ENCODE data around the gene SLC4A8. TPM values are rescaled to one million over a fixed set of nuclear protein-coding genes. Genes with fewer than 3 reads are reported as not detected.

The SLC4A8 gene
- total RNA-seq, 1 donor from 2014 or later = 0.14 TPM

DNA sequence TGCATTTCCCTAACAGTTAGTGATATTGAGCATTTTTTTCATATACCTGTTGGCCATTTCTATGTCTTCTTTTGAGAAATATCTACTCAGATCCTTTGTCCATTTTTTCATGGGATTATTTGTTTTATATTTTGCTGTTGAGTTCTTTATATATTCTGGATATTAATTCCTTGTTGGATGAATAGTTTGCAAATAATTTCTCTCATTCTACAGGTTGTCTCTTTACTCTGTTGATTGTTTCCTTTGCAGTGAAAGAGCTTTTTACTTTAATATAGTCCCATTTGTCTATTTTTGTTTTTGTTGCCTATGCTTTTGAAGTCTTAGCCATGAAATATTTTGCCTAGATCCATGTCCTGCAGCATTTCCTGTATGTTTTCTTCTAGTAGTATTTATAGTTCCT, 11.5 kb upstream of the SLC4A8 start:
- intact Hi-C loops (cut with micrococcal nuclease) = no loop called here

DNA sequence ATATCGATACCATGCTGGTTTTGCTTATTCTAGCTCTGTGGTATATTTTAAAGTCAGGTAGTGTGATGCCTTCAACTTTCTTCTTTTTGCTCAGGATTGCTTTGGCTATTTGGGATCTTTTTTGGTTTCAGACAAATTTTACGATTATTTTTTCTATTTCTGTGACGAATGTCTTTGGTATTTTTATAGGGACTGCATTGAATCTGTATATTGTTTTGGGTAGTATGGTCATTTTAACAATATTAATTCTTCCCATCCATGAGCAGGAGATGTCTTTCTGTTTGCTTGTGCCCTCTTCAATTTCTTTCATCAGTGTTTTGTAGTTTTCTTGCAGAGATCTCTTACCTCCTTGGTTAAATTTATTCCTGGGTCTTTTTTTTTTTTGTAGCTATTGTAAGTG, 10.8 kb upstream of the SLC4A8 start:
- Histone ChIP-seq H3K27ac (replicated peaks) (no peak overlapping the region), H3K9me3 (replicated peaks) (no peaks in the 10 kb centered on the region), H3K4me3 (no peak overlapping the region), H3K36me3 (no peaks in the 10 kb centered on the region), H3K4me1 (no peaks in the 10 kb centered on the region), H3K27me3 (ENCODE audit: low read depth) (peaks cover 34% of the 10 kb centered on the region)
- intact Hi-C loops (cut with micrococcal nuclease) = no loop called here
- TF ChIP-seq, protein P1, sequence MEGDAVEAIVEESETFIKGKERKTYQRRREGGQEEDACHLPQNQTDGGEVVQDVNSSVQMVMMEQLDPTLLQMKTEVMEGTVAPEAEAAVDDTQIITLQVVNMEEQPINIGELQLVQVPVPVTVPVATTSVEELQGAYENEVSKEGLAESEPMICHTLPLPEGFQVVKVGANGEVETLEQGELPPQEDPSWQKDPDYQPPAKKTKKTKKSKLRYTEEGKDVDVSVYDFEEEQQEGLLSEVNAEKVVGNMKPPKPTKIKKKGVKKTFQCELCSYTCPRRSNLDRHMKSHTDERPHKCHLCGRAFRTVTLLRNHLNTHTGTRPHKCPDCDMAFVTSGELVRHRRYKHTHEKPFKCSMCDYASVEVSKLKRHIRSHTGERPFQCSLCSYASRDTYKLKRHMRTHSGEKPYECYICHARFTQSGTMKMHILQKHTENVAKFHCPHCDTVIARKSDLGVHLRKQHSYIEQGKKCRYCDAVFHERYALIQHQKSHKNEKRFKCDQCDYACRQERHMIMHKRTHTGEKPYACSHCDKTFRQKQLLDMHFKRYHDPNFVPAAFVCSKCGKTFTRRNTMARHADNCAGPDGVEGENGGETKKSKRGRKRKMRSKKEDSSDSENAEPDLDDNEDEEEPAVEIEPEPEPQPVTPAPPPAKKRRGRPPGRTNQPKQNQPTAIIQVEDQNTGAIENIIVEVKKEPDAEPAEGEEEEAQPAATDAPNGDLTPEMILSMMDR (IDR thresholded peaks at IDR 0.05; ENCODE audit: borderline replicate concordance) = no peak
- DNase-seq = no peak

More for the DNA sequence above, 11.5 kb upstream of the SLC4A8 start:
- TF ChIP-seq, protein P1 (IDR thresholded peaks at IDR 0.05; ENCODE audit: borderline replicate concordance) = no peak
- no peak overlapping the region for H3K4me3 ChIP-seq
- no peaks in the 10 kb centered on the region for H3K9me3 ChIP-seq (replicated peaks)
- no peak for DNase-seq
- H3K27me3 ChIP-seq (ENCODE audit: low read depth) = peaks cover 32% of the 10 kb centered on the region
- no peaks in the 10 kb centered on the region for H3K4me1 ChIP-seq
- H3K36me3 ChIP-seq = no peaks in the 10 kb centered on the region
- no peak overlapping the region for H3K27ac ChIP-seq (replicated peaks)

DNA sequence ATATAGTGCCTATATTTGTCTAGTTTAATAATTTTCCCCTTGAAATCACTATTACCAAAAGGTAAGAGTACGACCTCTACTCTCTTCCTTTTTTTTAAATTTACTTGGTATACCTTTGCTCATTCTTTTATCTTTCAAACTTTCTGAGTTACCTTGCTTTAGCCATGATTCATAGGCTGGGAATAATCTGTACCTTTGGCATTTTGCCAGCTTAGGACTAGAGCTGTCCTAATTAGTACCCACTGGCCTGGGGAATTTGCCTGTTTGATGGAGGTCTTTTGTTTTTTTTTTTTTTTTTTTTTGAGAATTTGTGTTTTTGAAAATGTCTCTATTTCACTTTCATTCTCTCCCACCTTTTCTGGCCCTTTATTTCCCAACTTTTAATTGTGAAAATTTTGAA, 8.7 kb upstream of the SLC4A8 start:
- intact Hi-C loops (cut with micrococcal nuclease) = no loop called here
- Histone ChIP-seq H3K9me3 (replicated peaks) (no peaks in the 10 kb centered on the region), H3K27me3 (ENCODE audit: low read depth) (peaks cover 50% of the 10 kb centered on the region), H3K4me1 (no peaks in the 10 kb centered on the region), H3K36me3 (no peaks in the 10 kb centered on the region), H3K27ac (replicated peaks) (no peak overlapping the region), H3K4me3 (no peak overlapping the region)
- no peak for DNase-seq
- TF ChIP-seq, protein P1 (IDR thresholded peaks at IDR 0.05; ENCODE audit: borderline replicate concordance) = no peak

DNA sequence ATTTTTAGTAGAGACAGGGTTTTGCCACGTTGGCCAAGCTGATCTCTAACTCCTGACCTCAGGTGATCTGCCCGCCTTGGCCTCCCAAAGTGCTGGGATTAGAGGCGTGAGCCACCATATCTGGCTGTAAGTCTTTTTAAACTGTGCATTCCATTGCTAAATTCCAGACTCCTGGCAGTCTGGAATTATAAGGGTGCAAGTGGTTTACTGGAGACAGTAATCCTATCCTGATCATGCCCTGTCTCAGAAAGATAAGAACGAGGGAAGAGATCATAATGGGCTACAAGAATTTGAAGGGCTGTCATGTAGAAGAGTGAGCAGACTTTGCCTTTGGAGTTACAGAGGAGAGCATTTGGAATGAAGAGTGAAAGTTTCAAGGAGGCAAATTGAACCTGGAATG, 6.8 kb upstream of the SLC4A8 start:
- no peaks in the 10 kb centered on the region for H3K9me3 ChIP-seq (replicated peaks)
- TF ChIP-seq, protein P1 (IDR thresholded peaks at IDR 0.05; ENCODE audit: borderline replicate concordance) = no peak
- no peak for DNase-seq
- no peaks in the 10 kb centered on the region for H3K36me3 ChIP-seq
- no peak overlapping the region for H3K27ac ChIP-seq (replicated peaks)
- intact Hi-C loops (cut with micrococcal nuclease) = no loop called here
- peaks cover 58% of the 10 kb centered on the region for H3K27me3 ChIP-seq (ENCODE audit: low read depth)
- H3K4me1 ChIP-seq = no peaks in the 10 kb centered on the region
- H3K4me3 ChIP-seq = no peak overlapping the region

DNA sequence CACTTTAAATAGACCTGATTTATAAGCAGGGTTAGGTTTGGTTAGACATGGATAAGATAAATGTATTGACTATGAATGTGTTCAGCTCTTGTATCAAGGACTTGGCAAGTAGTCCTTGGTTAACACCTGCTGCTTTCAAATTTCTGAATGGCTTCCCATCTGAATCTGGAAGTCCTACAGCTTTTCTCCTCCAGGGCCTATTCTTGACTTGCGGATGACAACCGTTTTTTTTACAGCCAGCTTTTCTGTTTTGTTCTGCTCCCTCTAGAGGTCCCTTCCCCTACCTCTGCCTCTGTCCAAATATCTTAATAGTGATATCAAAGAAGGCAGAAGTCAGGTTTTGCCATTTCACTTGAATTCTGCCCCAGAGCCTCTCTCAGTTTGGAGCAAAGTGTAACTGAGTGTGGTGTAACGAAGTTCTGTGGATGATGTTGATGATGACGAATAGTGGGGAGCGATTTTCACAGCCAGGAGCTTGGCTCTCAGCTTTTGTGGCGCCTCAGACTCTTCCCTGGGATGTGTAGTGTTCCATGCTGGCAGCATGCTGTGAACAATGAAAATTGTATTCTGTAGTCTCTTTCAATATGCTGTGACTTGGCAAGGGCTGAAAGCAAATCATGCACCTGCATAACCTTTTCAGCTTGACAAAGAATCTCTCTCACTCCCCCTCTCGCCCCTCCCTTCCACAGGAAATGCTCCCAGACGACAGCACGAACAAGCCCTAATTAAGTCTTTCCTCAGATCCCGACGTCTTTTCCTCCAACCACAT, 5.0 kb upstream of the SLC4A8 start:
- H3K36me3 ChIP-seq = no peaks in the 10 kb centered on the region
- H3K27me3 ChIP-seq (ENCODE audit: low read depth) = peaks cover 59% of the 10 kb centered on the region
- peaks cover 6% of the 10 kb centered on the region for H3K4me1 ChIP-seq
- TF ChIP-seq, protein P1 (IDR thresholded peaks at IDR 0.05; ENCODE audit: borderline replicate concordance) = no peak
- H3K9me3 ChIP-seq (replicated peaks) = no peaks in the 10 kb centered on the region
- no peak overlapping the region for H3K27ac ChIP-seq (replicated peaks)
- no peak for DNase-seq
- no peak overlapping the region for H3K4me3 ChIP-seq
- intact Hi-C loops (cut with micrococcal nuclease) = no loop called here

Data from left ventricle myocardium inferior (tissue), 1 donor.